Ishikawa (cell line): ENCODE results near the gene CSTPP1.
A peak's percentile ranks its signal among the peaks of the same experiment; 100 is the strongest.

Experiments used
- CEBPB ChIP-seq: IDR thresholded peaks from 2 replicates; pipeline ENCODE4 v1.6.1; 2012
- CREB1 ChIP-seq: IDR thresholded peaks from 2 replicates; pipeline ENCODE4 v1.6.1; 2012; ENCODE audit warnings: low read depth
- EGR1 ChIP-seq: IDR thresholded peaks from 2 replicates; pipeline ENCODE4 v1.6.1; 2012
- EP300 ChIP-seq: IDR thresholded peaks from 2 replicates; pipeline ENCODE4 v1.6.1; 2012; ENCODE audit warnings: borderline replicate concordance
- FOXM1 ChIP-seq: IDR thresholded peaks from 2 replicates; pipeline ENCODE4 v1.6.1; 2012; ENCODE audit warnings: low read depth, borderline replicate concordance
- MAX ChIP-seq: IDR thresholded peaks from 2 replicates; pipeline ENCODE4 v1.6.1; 2012
- NFIC ChIP-seq: IDR thresholded peaks from 2 replicates; pipeline ENCODE4 v1.6.1; 2012
- RAD21 ChIP-seq: IDR thresholded peaks from 2 replicates; pipeline ENCODE4 v1.6.1; 2012; ENCODE audit warnings: low read depth
- REST ChIP-seq: IDR thresholded peaks from 2 replicates; pipeline ENCODE4 v1.6.1; 2012; ENCODE audit warnings: low read depth, mild to moderate bottlenecking
- TAF1 ChIP-seq: IDR thresholded peaks from 2 replicates; pipeline ENCODE4 v1.6.1; 2012; ENCODE audit warnings: low read depth, mild to moderate bottlenecking
- TCF12 ChIP-seq: IDR thresholded peaks from 2 replicates; pipeline ENCODE4 v1.6.1; 2012; ENCODE audit warnings: low read depth
- TEAD4 ChIP-seq: IDR thresholded peaks from 2 replicates; pipeline ENCODE4 v1.6.1; 2012
- USF1 ChIP-seq: IDR thresholded peaks from 2 replicates; pipeline ENCODE4 v1.6.1; 2012
- YY1 ChIP-seq: IDR thresholded peaks from 2 replicates; pipeline ENCODE4 v1.6.1; 2012; ENCODE audit warnings: low read depth
- ZBTB7A ChIP-seq: IDR thresholded peaks from 2 replicates; pipeline ENCODE4 v1.6.1; 2012; ENCODE audit warnings: low read depth

Gene CSTPP1

GRCh38 chr11:47148270-47148669 is 211.7 kb downstream of the CSTPP1 start:
- TF ChIP-seq YY1: no peak
- peak; percentile 26; the same call in 1 of the 2 replicates for TF ChIP-seq USF1

GRCh38 chr11:47148903-47149531 is 212.5 kb downstream of the CSTPP1 start:
- no peak for TF ChIP-seq REST
- TF ChIP-seq NFIC: no peak
- TF ChIP-seq USF1: peak; percentile 24; the same call in 1 of the 2 replicates
- TF ChIP-seq YY1: no peak
- no peak for TF ChIP-seq ZBTB7A
- no peak for TF ChIP-seq CREB1
- no peak for TF ChIP-seq CEBPB
- peak; percentile 48; the same call in 1 of the 2 replicates for TF ChIP-seq MAX
- no peak for TF ChIP-seq FOXM1
- TF ChIP-seq EP300: no peak
- no peak for TF ChIP-seq TCF12
- no peak for TF ChIP-seq RAD21

- TF ChIP-seq ZBTB7A (no peak), MAX (no peak), TCF12 (no peak), NFIC (no peak), TAF1 (no peak), RAD21 (no peak), YY1 (no peak), EP300 (no peak), USF1 (no peak), TEAD4 (no peak), EGR1 (no peak), CREB1 (no peak), REST (no peak), FOXM1 (no peak), CEBPB (no peak)
Observed at GRCh38 chr11:47149782-47150181, 213.2 kb downstream of the CSTPP1 start.

GRCh38 chr11:47152126-47152952 is 215.8 kb downstream of the CSTPP1 start:
- no peak for TF ChIP-seq USF1
